Stimulated activated effector memory CD8-positive, alpha-beta T cell treated with anti-CD3 and anti-CD28 coated beads, Interleukin-12 subunit alpha, Interleukin-12 subunit beta, amount 100 ng/mL, for 72 hours (primary cell): ENCODE results near the gene GBF1.

ENCODE experiments used
- ATAC-seq: fragments of 150-1000 bp; cut with Tn5 transposase; 2 replicates; pipeline ENCODE4 v1.10.0; 2021
- DNase-seq, 2 donors: peaks; one replicate each; pipeline ENCODE4 v3.0.0; 2021 to 2022; ENCODE audit warnings: low spot score in 2 of 2
- H3K27ac Mint-ChIP-seq: one replicate; pipeline ENCODE4 v1.8.0; 2022; ENCODE audit warnings: mild to moderate bottlenecking, mixed read lengths
- H3K36me3 Mint-ChIP-seq: one replicate; pipeline ENCODE4 v1.8.0; 2022; ENCODE audit warnings: mild to moderate bottlenecking, mixed read lengths
- H3K4me1 Mint-ChIP-seq: one replicate; pipeline ENCODE4 v1.8.0; 2022; ENCODE audit warnings: mixed read lengths
- H3K4me3 Mint-ChIP-seq: one replicate; pipeline ENCODE4 v1.8.0; 2022; ENCODE audit warnings: mild to moderate bottlenecking, mixed read lengths
- H3K9me3 Mint-ChIP-seq: one replicate; pipeline ENCODE4 v1.8.0; 2022; ENCODE audit warnings: mixed read lengths

Gene GBF1

GRCh38 chr10:102326031-102326430, 80.7 kb downstream of the GBF1 start:
- ATAC-seq = no peak
- peaks cover 25% of the 10 kb centered on the region for H3K4me1 Mint-ChIP-seq
- DNase-seq = no peak
- H3K27ac Mint-ChIP-seq = peak overlapping the region; percentile 26
- H3K9me3 Mint-ChIP-seq = no peaks in the 10 kb centered on the region
- H3K4me3 Mint-ChIP-seq = no peak overlapping the region
- H3K36me3 Mint-ChIP-seq = peaks cover 11% of the 10 kb centered on the region

GRCh38 chr10:102327002-102327401, 81.7 kb downstream of the GBF1 start:
- DNase-seq = no peak
- no peak for ATAC-seq
- Mint-ChIP-seq H3K27ac (peak overlapping the region; percentile 26), H3K9me3 (no peaks in the 10 kb centered on the region), H3K4me3 (no peak overlapping the region), H3K4me1 (peaks cover 18% of the 10 kb centered on the region), H3K36me3 (peaks cover 19% of the 10 kb centered on the region)

- ATAC-seq = no peak
Observed at GRCh38 chr10:102327641-102328040, 82.3 kb downstream of the GBF1 start.

GRCh38 chr10:102332772-102333171, 87.4 kb downstream of the GBF1 start:
- Mint-ChIP-seq H3K36me3 (peaks cover 35% of the 10 kb centered on the region), H3K27ac (peak overlapping the region; percentile 9), H3K4me3 (no peak overlapping the region), H3K4me1 (peaks cover 8% of the 10 kb centered on the region), H3K9me3 (no peaks in the 10 kb centered on the region)
- no peak for ATAC-seq
- DNase-seq = no peak

More at GRCh38 chr10:102327641-102328040, 82.3 kb downstream of the GBF1 start:
- Mint-ChIP-seq H3K27ac (peak overlapping the region; percentile 14), H3K36me3 (peaks cover 20% of the 10 kb centered on the region), H3K4me1 (peaks cover 12% of the 10 kb centered on the region), H3K9me3 (no peaks in the 10 kb centered on the region), H3K4me3 (no peak overlapping the region)
- no peak for DNase-seq

- no peak overlapping the region for H3K27ac Mint-ChIP-seq
- no peak overlapping the region for H3K4me3 Mint-ChIP-seq
- DNase-seq (no peak), ATAC-seq (no peak)
- H3K4me1 Mint-ChIP-seq = peaks cover 17% of the 10 kb centered on the region
- H3K36me3 Mint-ChIP-seq = peaks cover 39% of the 10 kb centered on the region
- no peaks in the 10 kb centered on the region for H3K9me3 Mint-ChIP-seq
Observed at GRCh38 chr10:102334101-102334500, 88.8 kb downstream of the GBF1 start.

GRCh38 chr10:102335184-102335583, 89.9 kb downstream of the GBF1 start:
- peak overlapping the region; percentile 52 for H3K27ac Mint-ChIP-seq
- no peak for DNase-seq
- peaks cover 17% of the 10 kb centered on the region for H3K4me1 Mint-ChIP-seq
- H3K36me3 Mint-ChIP-seq = peaks cover 39% of the 10 kb centered on the region
- ATAC-seq = no peak
- no peak overlapping the region for H3K4me3 Mint-ChIP-seq
- no peaks in the 10 kb centered on the region for H3K9me3 Mint-ChIP-seq

- peaks cover 17% of the 10 kb centered on the region for H3K4me1 Mint-ChIP-seq
- DNase-seq (no peak), ATAC-seq (peak; percentile 56)
- peaks cover 36% of the 10 kb centered on the region for H3K36me3 Mint-ChIP-seq
- no peaks in the 10 kb centered on the region for H3K9me3 Mint-ChIP-seq
- H3K4me3 Mint-ChIP-seq = no peak overlapping the region
- peak overlapping the region; percentile 29 for H3K27ac Mint-ChIP-seq
Observed at GRCh38 chr10:102341038-102341688, 95.8 kb downstream of the GBF1 start.

GRCh38 chr10:102342458-102342857, 97.1 kb downstream of the GBF1 start:
- Mint-ChIP-seq H3K9me3 (no peaks in the 10 kb centered on the region), H3K4me3 (no peak overlapping the region), H3K4me1 (peaks cover 13% of the 10 kb centered on the region), H3K36me3 (peaks cover 49% of the 10 kb centered on the region), H3K27ac (peak overlapping the region; percentile 67)
- ATAC-seq (no peak), DNase-seq (no peak)

GRCh38 chr10:102342958-102343357, 97.6 kb downstream of the GBF1 start:
- ATAC-seq (no peak), DNase-seq (no peak)
- Mint-ChIP-seq H3K36me3 (peaks cover 50% of the 10 kb centered on the region), H3K9me3 (no peaks in the 10 kb centered on the region), H3K4me3 (no peak overlapping the region), H3K4me1 (peaks cover 8% of the 10 kb centered on the region), H3K27ac (peak overlapping the region; percentile 67)

GRCh38 chr10:102344067-102344466, 98.7 kb downstream of the GBF1 start:
- DNase-seq (no peak), ATAC-seq (no peak)
- H3K36me3 Mint-ChIP-seq = peaks cover 53% of the 10 kb centered on the region
- H3K9me3 Mint-ChIP-seq = no peaks in the 10 kb centered on the region
- no peak overlapping the region for H3K4me3 Mint-ChIP-seq
- no peak overlapping the region for H3K27ac Mint-ChIP-seq
- H3K4me1 Mint-ChIP-seq = no peaks in the 10 kb centered on the region

- Mint-ChIP-seq H3K36me3 (peaks cover 73% of the 10 kb centered on the region), H3K9me3 (no peaks in the 10 kb centered on the region)
- DNase-seq = no peak
Observed at GRCh38 chr10:102347236-102347828, 102.0 kb downstream of the GBF1 start.

GRCh38 chr10:102352066-102352715, 106.9 kb downstream of the GBF1 start:
- H3K4me3 Mint-ChIP-seq = no peak overlapping the region
- peak; percentile 74 for ATAC-seq
- peaks cover 75% of the 10 kb centered on the region for H3K36me3 Mint-ChIP-seq
- H3K9me3 Mint-ChIP-seq = no peaks in the 10 kb centered on the region
- no peak overlapping the region for H3K27ac Mint-ChIP-seq
- H3K4me1 Mint-ChIP-seq = no peaks in the 10 kb centered on the region
- DNase-seq = peak; percentile 70 to 84

More at GRCh38 chr10:102347236-102347828, 102.0 kb downstream of the GBF1 start:
- ATAC-seq = no peak
- Mint-ChIP-seq H3K4me3 (no peak overlapping the region), H3K4me1 (no peaks in the 10 kb centered on the region), H3K27ac (no peak overlapping the region)

GRCh38 chr10:102354451-102354850, 109.1 kb downstream of the GBF1 start:
- no peak for DNase-seq
- Mint-ChIP-seq H3K4me1 (peaks cover 20% of the 10 kb centered on the region), H3K9me3 (no peaks in the 10 kb centered on the region), H3K36me3 (peaks cover 79% of the 10 kb centered on the region), H3K4me3 (no peak overlapping the region), H3K27ac (peak overlapping the region; percentile 33)
- ATAC-seq = no peak

- Mint-ChIP-seq H3K36me3 (peaks cover 94% of the 10 kb centered on the region), H3K4me3 (no peak overlapping the region), H3K4me1 (peaks cover 20% of the 10 kb centered on the region), H3K9me3 (no peaks in the 10 kb centered on the region), H3K27ac (peak overlapping the region; percentile 17)
- ATAC-seq (peak; percentile 91), DNase-seq (no peak)
Observed at GRCh38 chr10:102358712-102359382, 113.5 kb downstream of the GBF1 start.

GRCh38 chr10:102367441-102367840, 122.1 kb downstream of the GBF1 start:
- Mint-ChIP-seq H3K9me3 (no peaks in the 10 kb centered on the region), H3K36me3 (peaks cover 95% of the 10 kb centered on the region), H3K4me3 (no peak overlapping the region), H3K4me1 (no peaks in the 10 kb centered on the region), H3K27ac (no peak overlapping the region)
- DNase-seq (no peak), ATAC-seq (no peak)
